ENCODE results near the gene C16orf87. TPM values are rescaled to one million over a fixed set of nuclear protein-coding genes. Genes with fewer than 3 reads are reported as not detected.

C16orf87 gene
- total and polyA plus RNA-seq, 4 donors = 4.1 to 12.9 (median 5.3) TPM

DNA sequence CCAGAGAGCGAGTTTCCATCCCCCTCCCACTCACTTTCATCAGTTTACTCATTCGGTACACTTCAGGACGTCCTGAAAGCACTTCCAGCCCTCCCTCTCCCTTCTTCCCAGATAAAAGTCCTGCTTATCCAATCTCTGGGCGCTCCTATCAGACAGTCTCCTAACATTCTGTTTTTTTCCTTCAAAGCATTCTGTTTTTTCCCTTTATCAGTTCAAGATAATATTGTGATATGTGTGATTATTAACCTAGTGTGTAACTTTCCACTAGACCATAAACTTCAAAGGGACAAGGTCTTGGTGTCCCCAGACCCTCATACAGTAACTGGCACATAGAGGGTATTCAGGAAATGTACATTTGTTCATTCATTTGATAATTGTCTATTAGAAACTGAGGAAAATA lies 24.4 kb upstream of the C16orf87 start:
- Histone ChIP-seq H3K27ac (ENCODE audit: low read depth in 1 of 2, low read length in 2 of 2) (no peak overlapping the region), H3K27me3 (ENCODE audit: control insufficient read depth in 4 of 4, insufficient read depth in 4 of 4, low read length in 3 of 4) (no peaks in the 10 kb centered on the region), H3K4me1 (ENCODE audit: control insufficient read depth in 4 of 4, insufficient read depth in 4 of 4, low read length in 3 of 4) (peaks cover 0 to 3% (median 0%) of the 10 kb centered on the region in 4 donors), H3K9me3 (ENCODE audit: control insufficient read depth in 4 of 4, low read length in 3 of 4) (no peaks in the 10 kb centered on the region), H3K36me3 (ENCODE audit: control insufficient read depth in 4 of 4, insufficient read depth in 3 of 4, low read depth in 1 of 4, low read length in 3 of 4) (no peaks in the 10 kb centered on the region), H3K9ac (ENCODE audit: low read depth in 1 of 2, low read length in 2 of 2) (no peak overlapping the region), H3K4me3 (ENCODE audit: low read depth in 1 of 3, low read length in 3 of 3) (no peak overlapping the region)
- TF ChIP-seq, protein P1, sequence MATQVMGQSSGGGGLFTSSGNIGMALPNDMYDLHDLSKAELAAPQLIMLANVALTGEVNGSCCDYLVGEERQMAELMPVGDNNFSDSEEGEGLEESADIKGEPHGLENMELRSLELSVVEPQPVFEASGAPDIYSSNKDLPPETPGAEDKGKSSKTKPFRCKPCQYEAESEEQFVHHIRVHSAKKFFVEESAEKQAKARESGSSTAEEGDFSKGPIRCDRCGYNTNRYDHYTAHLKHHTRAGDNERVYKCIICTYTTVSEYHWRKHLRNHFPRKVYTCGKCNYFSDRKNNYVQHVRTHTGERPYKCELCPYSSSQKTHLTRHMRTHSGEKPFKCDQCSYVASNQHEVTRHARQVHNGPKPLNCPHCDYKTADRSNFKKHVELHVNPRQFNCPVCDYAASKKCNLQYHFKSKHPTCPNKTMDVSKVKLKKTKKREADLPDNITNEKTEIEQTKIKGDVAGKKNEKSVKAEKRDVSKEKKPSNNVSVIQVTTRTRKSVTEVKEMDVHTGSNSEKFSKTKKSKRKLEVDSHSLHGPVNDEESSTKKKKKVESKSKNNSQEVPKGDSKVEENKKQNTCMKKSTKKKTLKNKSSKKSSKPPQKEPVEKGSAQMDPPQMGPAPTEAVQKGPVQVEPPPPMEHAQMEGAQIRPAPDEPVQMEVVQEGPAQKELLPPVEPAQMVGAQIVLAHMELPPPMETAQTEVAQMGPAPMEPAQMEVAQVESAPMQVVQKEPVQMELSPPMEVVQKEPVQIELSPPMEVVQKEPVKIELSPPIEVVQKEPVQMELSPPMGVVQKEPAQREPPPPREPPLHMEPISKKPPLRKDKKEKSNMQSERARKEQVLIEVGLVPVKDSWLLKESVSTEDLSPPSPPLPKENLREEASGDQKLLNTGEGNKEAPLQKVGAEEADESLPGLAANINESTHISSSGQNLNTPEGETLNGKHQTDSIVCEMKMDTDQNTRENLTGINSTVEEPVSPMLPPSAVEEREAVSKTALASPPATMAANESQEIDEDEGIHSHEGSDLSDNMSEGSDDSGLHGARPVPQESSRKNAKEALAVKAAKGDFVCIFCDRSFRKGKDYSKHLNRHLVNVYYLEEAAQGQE (IDR thresholded peaks at IDR 0.05) = no peak
- TF ChIP-seq, protein P2, sequence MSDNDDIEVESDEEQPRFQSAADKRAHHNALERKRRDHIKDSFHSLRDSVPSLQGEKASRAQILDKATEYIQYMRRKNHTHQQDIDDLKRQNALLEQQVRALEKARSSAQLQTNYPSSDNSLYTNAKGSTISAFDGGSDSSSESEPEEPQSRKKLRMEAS (IDR thresholded peaks at IDR 0.05) = no peak
- no peak for TF ChIP-seq RXRA (IDR thresholded peaks at IDR 0.05)
- TF ChIP-seq JUND (IDR thresholded peaks at IDR 0.05) = no peak
- no peak for TF ChIP-seq FOXA1 (IDR thresholded peaks at IDR 0.05)
- TF ChIP-seq GABPA (IDR thresholded peaks at IDR 0.05 in 1 of 2, conservative IDR thresholded peaks at IDR 0.05 in 1 of 2) = no peak
- TF ChIP-seq EGR1 (IDR thresholded peaks at IDR 0.05; ENCODE audit: low read depth in 2 of 2) = no peak
- WGBS = 79% methylated on average over 4 of the region's 4 CpGs
- DNase-seq (ENCODE audit: low spot score) = no peak

DNA sequence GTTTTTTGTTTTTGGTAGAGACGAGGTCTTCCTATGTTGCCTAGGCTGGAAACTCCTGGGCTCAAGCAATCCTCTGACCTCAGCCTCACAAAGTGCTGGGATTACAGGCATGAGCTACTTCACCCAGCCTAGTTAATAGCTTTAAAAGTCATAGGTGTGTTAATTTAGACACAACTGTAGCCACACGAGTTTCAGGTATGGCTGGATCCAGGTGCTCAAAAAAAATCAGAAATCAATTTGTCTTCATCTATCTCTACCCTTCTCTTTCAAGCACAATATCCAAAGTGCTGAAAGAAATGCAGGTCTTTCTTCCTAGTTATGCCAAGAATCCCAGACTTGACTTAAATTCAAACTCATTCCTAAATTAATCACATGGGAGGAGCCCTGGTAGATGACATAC lies 23.9 kb upstream of the C16orf87 start:
- no peak overlapping the region for H3K27ac ChIP-seq (ENCODE audit: low read depth in 1 of 2, low read length in 2 of 2)
- 89% methylated on average over 2 of the region's 2 CpGs for WGBS

More for the DNA sequence above, 23.9 kb upstream of the C16orf87 start:
- Histone ChIP-seq H3K4me3 (ENCODE audit: low read depth in 1 of 3, low read length in 3 of 3) (no peak overlapping the region), H3K36me3 (ENCODE audit: control insufficient read depth in 4 of 4, insufficient read depth in 3 of 4, low read depth in 1 of 4, low read length in 3 of 4) (no peaks in the 10 kb centered on the region), H3K9ac (ENCODE audit: low read depth in 1 of 2, low read length in 2 of 2) (no peak overlapping the region), H3K27me3 (ENCODE audit: control insufficient read depth in 4 of 4, insufficient read depth in 4 of 4, low read length in 3 of 4) (no peaks in the 10 kb centered on the region), H3K4me1 (ENCODE audit: control insufficient read depth in 4 of 4, insufficient read depth in 4 of 4, low read length in 3 of 4) (peaks cover 0 to 3% (median 0%) of the 10 kb centered on the region in 4 donors), H3K9me3 (ENCODE audit: control insufficient read depth in 4 of 4, low read length in 3 of 4) (no peaks in the 10 kb centered on the region)
- no peak for DNase-seq (ENCODE audit: low spot score)
- TF ChIP-seq YY1 (IDR thresholded peaks at IDR 0.05) (no peak), GABPA (IDR thresholded peaks at IDR 0.05 in 1 of 2, conservative IDR thresholded peaks at IDR 0.05 in 1 of 2) (no peak), FOXA2 (IDR thresholded peaks at IDR 0.05) (no peak), EGR1 (IDR thresholded peaks at IDR 0.05; ENCODE audit: low read depth in 2 of 2) (no peak), JUND (IDR thresholded peaks at IDR 0.05) (no peak), HNF4G (IDR thresholded peaks at IDR 0.05) (no peak), FOXA1 (IDR thresholded peaks at IDR 0.05) (no peak), RXRA (IDR thresholded peaks at IDR 0.05) (no peak)
- TF ChIP-seq, protein P1 (IDR thresholded peaks at IDR 0.05) = no peak
- TF ChIP-seq, protein P3, sequence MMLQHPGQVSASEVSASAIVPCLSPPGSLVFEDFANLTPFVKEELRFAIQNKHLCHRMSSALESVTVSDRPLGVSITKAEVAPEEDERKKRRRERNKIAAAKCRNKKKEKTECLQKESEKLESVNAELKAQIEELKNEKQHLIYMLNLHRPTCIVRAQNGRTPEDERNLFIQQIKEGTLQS (IDR thresholded peaks at IDR 0.05) = no peak
- TF ChIP-seq, protein P4, sequence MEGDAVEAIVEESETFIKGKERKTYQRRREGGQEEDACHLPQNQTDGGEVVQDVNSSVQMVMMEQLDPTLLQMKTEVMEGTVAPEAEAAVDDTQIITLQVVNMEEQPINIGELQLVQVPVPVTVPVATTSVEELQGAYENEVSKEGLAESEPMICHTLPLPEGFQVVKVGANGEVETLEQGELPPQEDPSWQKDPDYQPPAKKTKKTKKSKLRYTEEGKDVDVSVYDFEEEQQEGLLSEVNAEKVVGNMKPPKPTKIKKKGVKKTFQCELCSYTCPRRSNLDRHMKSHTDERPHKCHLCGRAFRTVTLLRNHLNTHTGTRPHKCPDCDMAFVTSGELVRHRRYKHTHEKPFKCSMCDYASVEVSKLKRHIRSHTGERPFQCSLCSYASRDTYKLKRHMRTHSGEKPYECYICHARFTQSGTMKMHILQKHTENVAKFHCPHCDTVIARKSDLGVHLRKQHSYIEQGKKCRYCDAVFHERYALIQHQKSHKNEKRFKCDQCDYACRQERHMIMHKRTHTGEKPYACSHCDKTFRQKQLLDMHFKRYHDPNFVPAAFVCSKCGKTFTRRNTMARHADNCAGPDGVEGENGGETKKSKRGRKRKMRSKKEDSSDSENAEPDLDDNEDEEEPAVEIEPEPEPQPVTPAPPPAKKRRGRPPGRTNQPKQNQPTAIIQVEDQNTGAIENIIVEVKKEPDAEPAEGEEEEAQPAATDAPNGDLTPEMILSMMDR (IDR thresholded peaks at IDR 0.05; ENCODE audit: low read depth, low read length, missing input control) = no peak
